ENCODE measurements around the gene CNOT3. TPM values are rescaled to one million over a fixed set of nuclear protein-coding genes. Genes with fewer than 3 reads are reported as not detected.
A peak's percentile ranks its signal among the peaks of the same experiment; 100 is the strongest.
"Not testable (repeated sequence)": the region's sequence is repeated elsewhere in the genome, so short reads cannot be mapped to it uniquely, and the experiment has no call there.

Gene CNOT3
- total RNA-seq, 1 donor from 2014 or later: 6.1 TPM

- Histone ChIP-seq H3K36me3 (ENCODE audit: control insufficient read depth, insufficient read depth, low read length) (no peaks in the 10 kb centered on the region), H3K27me3 (ENCODE audit: control insufficient read depth, insufficient read depth, low read length) (no peaks in the 10 kb centered on the region), H3K4me3 (ENCODE audit: low read depth, low read length) (no peak overlapping the region)
- TF ChIP-seq CTCF (IDR thresholded peaks at IDR 0.05; ENCODE audit: insufficient read depth, low read length, severe bottlenecking): no peak
- no peak for FAIRE-seq
- no peak for DNase-seq (ENCODE audit: low read depth)
Measured at GRCh38 chr19:54099190-54099902, 38.2 kb upstream of the CNOT3 start.

GRCh38 chr19:54099903-54100255 is 37.7 kb upstream of the CNOT3 start:
- not testable (repeated sequence) for H3K36me3 ChIP-seq (ENCODE audit: control insufficient read depth, insufficient read depth, low read length); DNase-seq (ENCODE audit: low read depth); H3K4me3 ChIP-seq (ENCODE audit: low read depth, low read length); FAIRE-seq; H3K27me3 ChIP-seq (ENCODE audit: control insufficient read depth, insufficient read depth, low read length)

GRCh38 chr19:54100561-54100960 is 37.0 kb upstream of the CNOT3 start, which contains the start of gene OSCAR:
OSCAR (minus strand) TSS chr19:54100803; CDS start chr19:54100792, 11 bp downstream.
- Histone ChIP-seq H3K36me3 (ENCODE audit: control insufficient read depth, insufficient read depth, low read length) (peaks cover 1% of the 10 kb centered on the region), H3K4me3 (ENCODE audit: low read depth, low read length) (no peak within 1 kb of the TSS), H3K27me3 (ENCODE audit: control insufficient read depth, insufficient read depth, low read length) (no peaks in the 10 kb centered on the region)
- no peak for FAIRE-seq
- DNase-seq (ENCODE audit: low read depth): no peak
- TF ChIP-seq CTCF (IDR thresholded peaks at IDR 0.05; ENCODE audit: insufficient read depth, low read length, severe bottlenecking): no peak

GRCh38 chr19:54102421-54103169 is 35.0 kb upstream of the CNOT3 start, which contains the start of gene NDUFA3:
NDUFA3 (plus strand) TSS chr19:54102855; CDS start chr19:54102879, 24 bp downstream.
- Histone ChIP-seq H3K4me3 (ENCODE audit: low read depth, low read length) (peak within 1 kb of the TSS; percentile 99), H3K27me3 (ENCODE audit: control insufficient read depth, insufficient read depth, low read length) (no peaks in the 10 kb centered on the region), H3K36me3 (ENCODE audit: control insufficient read depth, insufficient read depth, low read length) (peaks cover 4% of the 10 kb centered on the region)
- DNase-seq (ENCODE audit: low read depth): peak; percentile 93
- peak; percentile 91 for FAIRE-seq
- TF ChIP-seq CTCF (IDR thresholded peaks at IDR 0.05; ENCODE audit: insufficient read depth, low read length, severe bottlenecking): no peak

- TF ChIP-seq CTCF (IDR thresholded peaks at IDR 0.05; ENCODE audit: insufficient read depth, low read length, severe bottlenecking): no peak
- H3K36me3 ChIP-seq (ENCODE audit: control insufficient read depth, insufficient read depth, low read length): peaks cover 14% of the 10 kb centered on the region
- no peak for FAIRE-seq
- no peak for DNase-seq (ENCODE audit: low read depth)
- no peak overlapping the region for H3K4me3 ChIP-seq (ENCODE audit: low read depth, low read length)
- no peaks in the 10 kb centered on the region for H3K27me3 ChIP-seq (ENCODE audit: control insufficient read depth, insufficient read depth, low read length)
Measured at GRCh38 chr19:54104998-54105715, 32.4 kb upstream of the CNOT3 start.

- no peak for DNase-seq (ENCODE audit: low read depth)
- H3K4me3 ChIP-seq (ENCODE audit: low read depth, low read length): no peak overlapping the region
- peaks cover 17% of the 10 kb centered on the region for H3K36me3 ChIP-seq (ENCODE audit: control insufficient read depth, insufficient read depth, low read length)
Measured at GRCh38 chr19:54105796-54106195, 31.8 kb upstream of the CNOT3 start.

More at GRCh38 chr19:54105796-54106195, 31.8 kb upstream of the CNOT3 start:
- no peaks in the 10 kb centered on the region for H3K27me3 ChIP-seq (ENCODE audit: control insufficient read depth, insufficient read depth, low read length)
- no peak for FAIRE-seq
- TF ChIP-seq CTCF (IDR thresholded peaks at IDR 0.05; ENCODE audit: insufficient read depth, low read length, severe bottlenecking): no peak
